Measurements from ENCODE around the gene RABGAP1L. TPM values are rescaled to one million over a fixed set of nuclear protein-coding genes. Genes with fewer than 3 reads are reported as not detected.
"Not testable (repeated sequence)": the region's sequence is repeated elsewhere in the genome, so short reads cannot be mapped to it uniquely, and the experiment has no call there.

The RABGAP1L gene
- total RNA-seq, 1 donor from 2014 or later, result 54.4 TPM

GRCh38 chr1:174768516-174768915, 609.2 kb downstream of the RABGAP1L start:
- no peak for DNase-seq

GRCh38 chr1:174768949-174769348, 609.6 kb downstream of the RABGAP1L start:
- DNase-seq, result no peak

DNA sequence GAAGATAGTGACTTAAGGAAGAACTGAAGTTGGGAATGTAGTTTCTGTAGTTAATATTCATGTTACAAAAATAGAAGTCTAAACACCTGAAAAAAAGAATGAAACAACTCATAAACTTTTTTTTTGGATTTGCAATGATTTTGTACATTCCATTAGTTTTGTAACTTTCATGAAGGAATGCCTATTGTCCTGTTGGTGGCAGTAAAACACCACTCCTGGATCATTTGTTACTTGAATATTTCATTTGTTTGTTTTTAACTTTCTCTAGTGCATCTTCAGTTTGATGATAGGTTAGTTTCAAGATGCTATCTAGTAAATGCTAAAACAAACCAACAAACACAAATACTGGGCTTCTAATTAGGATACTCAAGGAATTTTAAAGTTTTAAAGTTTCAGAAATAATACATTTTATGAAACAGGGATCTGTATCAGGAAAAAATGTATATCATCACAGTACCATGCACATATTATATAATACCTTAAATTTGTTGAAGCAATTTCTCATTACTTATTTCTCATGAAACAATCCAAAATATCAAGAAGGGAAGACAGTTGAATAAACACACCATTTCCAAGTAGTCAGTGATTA, 610.7 kb downstream of the RABGAP1L start:
- DNase-seq, result peak; percentile 27

GRCh38 chr1:174775621-174776020, 616.3 kb downstream of the RABGAP1L start:
- DNase-seq, result no peak

- no peak for DNase-seq
Observed at GRCh38 chr1:174777262-174777661, 617.9 kb downstream of the RABGAP1L start.

DNA sequence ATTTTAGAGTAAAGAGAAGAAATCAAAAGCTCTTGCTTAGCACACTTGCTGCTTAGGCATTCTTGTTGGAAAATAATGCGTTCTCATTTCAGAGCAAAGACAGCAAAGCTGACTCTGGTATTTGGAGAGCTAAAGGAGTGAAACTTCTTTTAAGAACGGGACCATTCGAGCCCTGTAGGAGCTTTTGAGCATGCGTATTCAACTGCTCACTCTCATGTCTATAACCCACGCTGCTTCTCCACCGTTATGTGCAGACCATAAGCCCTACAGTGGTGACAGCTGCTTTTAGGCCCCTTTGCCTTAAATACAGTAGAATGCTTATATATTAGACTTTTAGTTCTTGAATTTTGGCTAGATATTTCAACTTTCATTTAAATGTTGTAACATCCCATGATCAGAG, 626.2 kb downstream of the RABGAP1L start:
- DNase-seq, result no peak

GRCh38 chr1:174786358-174786757, 627.0 kb downstream of the RABGAP1L start:
- no peak for DNase-seq

GRCh38 chr1:174786760-174787159, 627.4 kb downstream of the RABGAP1L start:
- DNase-seq, result no peak

GRCh38 chr1:174788981-174789380, 629.7 kb downstream of the RABGAP1L start:
- DNase-seq, result no peak

DNA sequence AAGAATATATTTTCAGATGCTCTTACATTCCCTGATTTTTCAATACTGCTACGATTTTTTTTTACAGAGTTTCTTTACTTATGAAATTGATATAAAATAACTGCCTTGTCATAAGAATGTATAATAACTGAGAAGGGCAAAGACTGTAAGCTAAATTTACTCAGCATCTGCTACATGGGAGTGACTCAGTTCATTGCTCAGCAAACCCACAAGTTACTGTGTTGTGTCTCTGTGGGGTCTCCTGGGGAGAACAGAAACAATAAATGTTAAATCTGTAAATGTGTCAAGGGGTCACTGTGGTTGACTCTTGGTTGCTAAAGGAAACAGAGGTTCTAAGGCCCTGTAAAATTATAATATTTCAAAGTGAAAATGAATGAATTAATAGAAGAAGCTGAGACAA, 630.1 kb downstream of the RABGAP1L start:
- no peak for DNase-seq

- no peak for DNase-seq
Observed at GRCh38 chr1:174791863-174792262, 632.5 kb downstream of the RABGAP1L start.

DNA sequence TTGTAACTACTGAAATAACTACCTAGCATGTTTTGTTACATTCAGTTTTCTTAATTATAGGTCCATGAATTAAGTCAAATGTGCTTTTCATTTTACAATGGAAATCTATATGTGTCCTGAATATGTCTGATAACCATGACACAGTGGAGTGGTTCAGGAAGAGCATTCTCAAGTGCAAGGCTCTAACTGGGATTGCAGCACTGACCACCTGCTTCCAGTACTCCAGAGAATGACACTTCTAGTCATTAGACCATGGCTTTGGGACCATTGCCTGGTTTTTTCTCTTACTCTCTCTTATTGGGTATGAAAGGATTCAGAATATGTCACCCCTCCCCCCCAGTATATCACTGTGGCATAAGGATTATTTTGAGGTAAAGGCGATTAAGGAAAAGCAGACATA, 635.5 kb downstream of the RABGAP1L start:
- no peak for DNase-seq

- no peak for DNase-seq
Observed at GRCh38 chr1:174795806-174796205, 636.5 kb downstream of the RABGAP1L start.

DNA sequence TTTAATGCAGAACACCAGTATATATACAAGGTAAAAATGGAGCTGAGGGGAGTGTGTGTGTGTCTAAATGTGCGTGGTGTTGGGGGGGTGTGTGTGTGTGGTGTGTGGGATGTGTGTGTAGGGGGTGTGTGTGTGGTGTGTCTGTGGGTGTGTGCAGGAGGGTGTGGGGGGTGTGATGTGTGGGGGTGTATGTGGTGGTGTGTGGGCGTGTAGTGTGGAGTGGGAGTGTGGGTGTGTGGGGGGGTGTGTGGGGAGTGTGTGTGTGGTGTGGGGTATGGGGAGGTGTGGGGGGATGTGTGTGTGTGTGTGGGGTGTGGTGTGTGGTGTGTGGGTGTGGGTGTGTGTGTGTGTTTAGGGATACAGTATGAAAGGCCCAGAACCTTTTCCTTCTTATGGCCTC, 638.1 kb downstream of the RABGAP1L start:
- DNase-seq, result no peak

DNA sequence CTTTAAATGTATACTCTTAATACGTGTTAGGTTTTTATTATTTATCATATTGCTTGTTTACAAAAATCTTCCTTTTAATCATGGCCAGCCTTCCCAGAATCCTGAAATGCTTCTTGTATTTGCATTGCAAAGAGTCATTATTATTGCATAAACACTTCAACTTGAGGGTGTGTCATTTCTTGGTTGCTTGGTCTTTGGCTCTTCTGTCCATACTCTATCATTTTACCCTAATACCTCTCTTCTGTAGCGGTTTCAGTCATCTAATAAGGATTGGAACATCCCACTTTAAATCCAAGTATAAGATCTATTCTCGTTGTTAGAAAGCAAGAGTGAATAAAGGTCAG, 639.8 kb downstream of the RABGAP1L start:
- no peak for DNase-seq

DNA sequence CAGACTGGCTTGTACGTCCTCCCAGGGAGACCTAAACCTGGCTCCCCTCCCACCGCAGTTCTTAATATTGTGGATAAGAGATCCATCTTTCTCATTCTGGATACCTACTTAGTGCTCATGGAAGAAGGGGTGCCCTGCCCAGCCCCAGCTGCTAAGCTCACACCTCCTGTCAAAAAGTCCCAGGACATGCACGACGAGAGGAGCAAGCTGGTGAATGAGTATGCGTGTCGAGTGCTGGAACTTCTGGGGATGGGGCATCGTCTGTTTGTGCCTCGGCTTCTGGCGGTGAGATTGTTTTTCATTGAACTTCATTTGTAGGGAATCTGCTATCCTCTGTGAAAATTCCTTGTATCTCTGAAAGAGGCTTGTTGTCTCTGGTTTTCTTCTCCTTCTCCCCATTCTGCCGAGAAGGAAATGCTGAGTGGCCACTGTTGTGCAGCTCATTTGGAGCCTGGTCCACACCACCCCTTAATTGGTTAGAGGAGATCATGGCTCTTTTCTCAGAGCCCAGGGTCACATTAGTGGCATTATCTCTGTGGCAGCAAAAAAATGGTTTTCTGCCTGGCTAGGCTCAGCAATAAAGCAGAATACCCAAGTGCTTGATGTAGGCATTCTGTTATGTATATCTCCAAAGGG, 641.0 kb downstream of the RABGAP1L start:
- DNase-seq, result no peak

DNA sequence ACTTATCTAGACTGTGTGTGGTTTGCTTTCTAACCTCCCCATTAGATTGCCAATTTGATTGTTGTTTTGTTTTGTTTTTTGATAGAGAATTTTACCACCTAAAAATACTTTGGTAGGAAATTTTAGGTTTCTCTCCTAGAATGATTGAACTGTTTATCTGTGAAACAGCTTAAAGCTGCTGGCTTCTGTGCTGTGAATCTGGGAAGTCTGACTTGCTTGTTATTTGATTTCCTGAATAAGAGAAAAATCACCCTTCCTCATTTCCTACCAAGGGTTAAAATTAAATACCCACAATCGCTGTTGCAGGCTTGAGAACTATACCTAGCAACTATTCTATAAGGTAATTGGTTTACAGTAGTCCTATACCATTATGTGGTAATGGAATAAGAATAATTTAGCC, 641.6 kb downstream of the RABGAP1L start:
- no peak for DNase-seq

DNA sequence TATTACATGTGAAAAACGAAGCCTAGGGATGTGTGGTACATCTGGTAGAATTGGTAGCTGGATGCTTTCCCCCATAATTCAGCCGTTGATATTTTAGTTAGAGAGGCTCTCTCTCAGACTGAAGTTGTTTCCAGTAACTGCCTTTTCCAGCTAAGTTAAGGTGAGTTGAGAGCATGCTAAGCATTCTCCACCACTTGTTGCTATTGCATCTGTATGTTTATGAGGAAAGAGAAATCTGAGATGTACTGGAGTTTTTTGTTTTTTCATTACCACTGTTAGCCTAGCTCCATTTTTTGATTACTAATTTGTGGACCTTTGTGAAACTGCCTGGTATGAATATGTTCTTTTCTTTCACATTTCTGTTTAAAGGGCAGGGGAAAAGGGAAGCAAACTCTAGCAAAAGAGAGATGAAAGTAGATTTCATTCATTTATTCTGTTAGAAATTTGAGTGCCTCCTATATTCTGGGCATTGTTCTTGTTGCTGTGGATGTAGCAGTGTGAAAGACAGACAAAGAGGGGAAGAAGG, 650.5 kb downstream of the RABGAP1L start:
- DNase-seq, result no peak

DNA sequence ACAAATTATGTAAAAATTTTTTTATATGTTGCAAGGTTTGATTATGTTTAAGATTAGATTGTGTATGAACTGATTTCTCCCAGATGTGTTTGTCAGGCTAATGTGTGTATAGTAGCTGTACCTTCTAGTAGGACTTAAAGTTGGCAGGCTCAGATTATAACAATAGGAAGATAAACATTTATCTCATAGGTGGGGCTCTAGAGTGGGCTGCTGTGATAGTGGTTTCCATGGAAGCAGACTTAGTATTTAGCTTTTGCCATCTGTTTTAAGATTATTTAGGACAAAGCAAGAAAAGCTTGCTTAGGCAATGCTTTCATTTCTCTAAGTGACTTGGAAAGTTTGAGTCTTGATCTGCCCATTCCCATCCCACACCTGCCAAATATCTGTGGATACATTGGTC, 652.7 kb downstream of the RABGAP1L start:
- DNase-seq, result no peak

DNA sequence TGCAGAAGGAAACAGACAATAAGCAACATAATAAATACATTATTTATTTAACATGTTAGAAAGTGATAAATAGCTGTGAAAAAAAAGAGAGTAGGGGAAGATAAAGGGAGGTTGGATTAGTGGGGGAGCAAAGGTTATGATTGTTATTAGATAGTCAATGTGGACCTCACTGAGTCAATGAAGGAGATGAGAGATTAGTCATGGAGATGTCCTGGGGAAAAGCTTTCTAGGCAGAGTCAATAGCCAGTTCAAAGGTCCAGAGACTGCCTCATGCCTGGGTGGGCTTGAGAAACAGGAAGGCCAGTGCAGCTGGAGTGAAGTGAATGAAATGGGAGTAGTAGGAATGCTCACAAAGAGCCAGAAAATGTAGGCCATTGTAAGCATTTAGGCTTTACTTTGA, 653.3 kb downstream of the RABGAP1L start:
- no peak for DNase-seq

- no peak for DNase-seq
Observed at GRCh38 chr1:174815036-174815435, 655.7 kb downstream of the RABGAP1L start.

- no peak for DNase-seq
Observed at GRCh38 chr1:174815474-174815908, 656.2 kb downstream of the RABGAP1L start.

DNA sequence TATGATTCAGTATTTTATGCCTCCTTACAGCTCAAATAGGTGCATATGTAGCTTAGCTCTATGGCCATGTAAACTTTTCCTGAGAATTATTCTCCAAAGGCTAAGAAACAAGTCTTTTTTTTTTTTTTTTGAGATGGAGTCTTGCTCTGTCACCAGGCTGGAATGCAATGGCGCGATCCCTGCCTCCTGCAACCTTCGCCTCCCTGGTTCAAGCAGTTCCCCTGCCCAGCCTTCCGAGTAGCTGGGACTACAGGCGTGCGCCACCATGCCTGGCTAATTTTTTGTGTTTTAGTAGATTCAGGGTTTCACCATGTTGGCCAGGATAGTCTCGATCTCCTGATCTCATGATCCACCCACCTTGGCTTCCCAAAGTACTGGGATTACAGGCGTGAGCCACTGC, 657.3 kb downstream of the RABGAP1L start:
- DNase-seq, result not testable (repeated sequence)

- DNase-seq, result no peak
Observed at GRCh38 chr1:174818014-174818616, 658.8 kb downstream of the RABGAP1L start.

Measured in skin of body (tissue), 2 donors.